Gastrocnemius medialis (tissue), 4 donors: ENCODE data around the gene PRELID1. TPM values are rescaled to one million over a fixed set of nuclear protein-coding genes. Genes with fewer than 3 reads are reported as not detected.
"Not testable (repeated sequence)": the region's sequence is repeated elsewhere in the genome, so short reads cannot be mapped to it uniquely, and the experiment has no call there.

Experiments
- ATAC-seq, 2 donors: fragments of 150-250 bp; one replicate each; pipeline ENCODE4 v1.9.1; 2016
- DNase-seq, 2 donors: peaks; one replicate each; pipeline ENCODE4 v3.0.0-alpha.2; 2019
- H3K27ac ChIP-seq, 4 donors: fragments of 200-600 bp; sonication (generic); 1 replicate in 1 of 4; 2 replicates in 3 of 4; pipeline ENCODE4 v1.5.1; 2016 to 2018; ENCODE audit warnings: mild to moderate bottlenecking in 2 of 4, moderate library complexity in 1 of 4
- H3K27me3 ChIP-seq, 3 donors: fragments of 200-600 bp; sonication (generic) in 2 of 3; 1 replicate in 1 of 3; 2 replicates in 2 of 3; pipeline versions ENCODE4 v1.5.1 to v1.6.0; 2016 to 2019; ENCODE audit warnings: mild to moderate bottlenecking in 1 of 3, moderate library complexity in 1 of 3
- H3K36me3 ChIP-seq, 2 donors: fragments of 200-600 bp; sonication (generic) in 1 of 2; one replicate each; pipeline ENCODE4 v1.5.1; 2017 to 2018
- H3K4me1 ChIP-seq, 2 donors: fragments of 200-600 bp; sonication (generic) in 1 of 2; one replicate each; pipeline ENCODE4 v1.5.1; 2016 to 2017; ENCODE audit warnings: mild to moderate bottlenecking in 2 of 2
- H3K4me3 ChIP-seq, 4 donors: fragments of 200-600 bp; sonication (generic) in 3 of 4; 1 replicate in 1 of 4; 2 replicates in 3 of 4; pipeline ENCODE4 v1.5.1; 2016 to 2019; ENCODE audit warnings: mild to moderate bottlenecking in 2 of 4
- H3K9me3 ChIP-seq, 3 donors: fragments of 200-600 bp; sonication (generic) in 2 of 3; 1 replicate in 1 of 3; 2 replicates in 2 of 3; pipeline ENCODE4 v1.5.1; 2016 to 2019
- POLR2A ChIP-seq, 2 donors: fragments of 450-650 bp; IDR thresholded peaks; one replicate each; pipeline ENCODE4 v1.6.1; 2017; ENCODE audit warnings: antibody characterized with exemption in 2 of 2, mild to moderate bottlenecking in 2 of 2, moderate library complexity in 2 of 2
- in situ Hi-C, 4 donors: fragments of 200-750 bp; cut with MboI; loops; one replicate each; pipeline versions ENCODE4 v1.15.0 to v1.8.0; 2017; ENCODE audit warnings: low sequenced_read_pairs in 4 of 4
- intact Hi-C: fragments of 100-400 bp; cut with DNase I; formaldehyde crosslinking; loops from one replicate; pipeline ENCODE4 v1.15.1; 2023; ENCODE audit warnings: low total_unique reads
- total RNA-seq, 4 donors: library from RNA; depleted of rRNA; stranded (reverse); fragments of >200 nt; gene quantifications; one replicate each; pipeline versions ENCODE4 v1.1.0 to v1.2.3, GENCODE V29; 2016
- TF ChIP-seq, protein P1 (sequence below), 5 experiments: fragments of 450-650 bp in 3 of 5; fragments of 200-600 bp in 2 of 5; sonication (generic) in 2 of 5; IDR thresholded peaks in 4 of 5; conservative IDR thresholded peaks in 1 of 5; 1 replicate in 4 of 5; 2 replicates in 1 of 5; pipeline ENCODE4 v1.5.1; 2016 to 2019; ENCODE audit warnings: antibody characterized with exemption in 5 of 5, mild to moderate bottlenecking in 3 of 5, moderate library complexity in 3 of 5

Gene PRELID1
- total RNA-seq, 4 donors from 2014 or later = 13.4 to 45.8 (median 28.2) TPM

DNA sequence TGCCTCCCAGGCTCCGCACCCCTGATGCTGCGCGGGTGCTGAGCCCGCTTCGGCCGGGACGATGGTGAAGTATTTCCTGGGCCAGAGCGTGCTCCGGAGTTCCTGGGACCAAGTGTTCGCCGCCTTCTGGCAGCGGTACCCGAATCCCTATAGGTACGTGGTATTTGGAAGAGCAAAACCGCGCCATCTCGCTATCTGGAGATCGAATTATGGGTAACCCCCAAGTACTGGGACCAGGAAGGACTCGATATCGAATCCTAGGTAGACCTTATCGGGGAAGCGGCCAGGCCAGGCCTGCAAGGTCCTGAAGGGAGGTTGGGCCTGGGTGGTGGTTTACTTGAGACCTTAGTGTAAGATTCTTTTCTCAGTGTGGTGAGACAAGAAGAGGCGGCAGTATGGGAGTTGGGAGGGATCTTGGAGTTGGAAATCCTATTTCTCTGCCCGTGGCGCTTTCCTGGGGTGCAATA, 359 bp downstream of the PRELID1 start:
- Histone ChIP-seq H3K27ac (peak overlapping the region; percentile 83 to 95 (median 92)), H3K4me3 (peak overlapping the region; percentile 84 to 99 (median 96)), H3K36me3 (peaks cover 0 to 22% of the 10 kb centered on the region in 2 donors), H3K9me3 (no peaks in the 10 kb centered on the region), H3K27me3 (no peaks in the 10 kb centered on the region), H3K4me1 (peaks cover 41 to 45% of the 10 kb centered on the region in 2 donors)
- ATAC-seq (peak; percentile 9 to 11), DNase-seq (no peak)
- TF ChIP-seq POLR2A (IDR thresholded peaks at IDR 0.05) = no peak
- TF ChIP-seq, protein P1, sequence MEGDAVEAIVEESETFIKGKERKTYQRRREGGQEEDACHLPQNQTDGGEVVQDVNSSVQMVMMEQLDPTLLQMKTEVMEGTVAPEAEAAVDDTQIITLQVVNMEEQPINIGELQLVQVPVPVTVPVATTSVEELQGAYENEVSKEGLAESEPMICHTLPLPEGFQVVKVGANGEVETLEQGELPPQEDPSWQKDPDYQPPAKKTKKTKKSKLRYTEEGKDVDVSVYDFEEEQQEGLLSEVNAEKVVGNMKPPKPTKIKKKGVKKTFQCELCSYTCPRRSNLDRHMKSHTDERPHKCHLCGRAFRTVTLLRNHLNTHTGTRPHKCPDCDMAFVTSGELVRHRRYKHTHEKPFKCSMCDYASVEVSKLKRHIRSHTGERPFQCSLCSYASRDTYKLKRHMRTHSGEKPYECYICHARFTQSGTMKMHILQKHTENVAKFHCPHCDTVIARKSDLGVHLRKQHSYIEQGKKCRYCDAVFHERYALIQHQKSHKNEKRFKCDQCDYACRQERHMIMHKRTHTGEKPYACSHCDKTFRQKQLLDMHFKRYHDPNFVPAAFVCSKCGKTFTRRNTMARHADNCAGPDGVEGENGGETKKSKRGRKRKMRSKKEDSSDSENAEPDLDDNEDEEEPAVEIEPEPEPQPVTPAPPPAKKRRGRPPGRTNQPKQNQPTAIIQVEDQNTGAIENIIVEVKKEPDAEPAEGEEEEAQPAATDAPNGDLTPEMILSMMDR (IDR thresholded peaks at IDR 0.05 in 4 of 5, conservative IDR thresholded peaks at IDR 0.05 in 1 of 5) = no peak
- intact Hi-C loops (loop anchor here (2.0 to 5.0 kb wide), 3 partner anchors 47 to 189 kb away; partner anchors contain the start of genes LMAN2 and NSD1), in situ Hi-C loops (loop anchor here in 1 of 4 donors (10.0 kb wide), 1 partner anchor 179 kb away; no protein-coding TSS in a partner anchor)

GRCh38 chr5:177304392-177305119, 957 bp downstream of the PRELID1 start:
- no peak for DNase-seq
- Histone ChIP-seq H3K36me3 (peaks cover 0 to 22% of the 10 kb centered on the region in 2 donors), H3K27me3 (no peaks in the 10 kb centered on the region), H3K4me3 (peak overlapping the region; percentile 84 to 99 (median 96)), H3K9me3 (no peaks in the 10 kb centered on the region), H3K4me1 (peaks cover 47 to 51% of the 10 kb centered on the region in 2 donors), H3K27ac (peak overlapping the region; percentile 83 to 95 (median 92))
- ATAC-seq = no peak
- intact Hi-C loops (loop anchor here (5.0 kb wide), 1 partner anchor 172 kb away; the partner anchor contains the start of gene NSD1), in situ Hi-C loops (loop anchor here in 1 of 4 donors (10.0 kb wide), 1 partner anchor 180 kb away; no protein-coding TSS in a partner anchor)
- TF ChIP-seq POLR2A (IDR thresholded peaks at IDR 0.05) = no peak
- TF ChIP-seq, protein P1 (IDR thresholded peaks at IDR 0.05 in 4 of 5, conservative IDR thresholded peaks at IDR 0.05 in 1 of 5) = no peak

DNA sequence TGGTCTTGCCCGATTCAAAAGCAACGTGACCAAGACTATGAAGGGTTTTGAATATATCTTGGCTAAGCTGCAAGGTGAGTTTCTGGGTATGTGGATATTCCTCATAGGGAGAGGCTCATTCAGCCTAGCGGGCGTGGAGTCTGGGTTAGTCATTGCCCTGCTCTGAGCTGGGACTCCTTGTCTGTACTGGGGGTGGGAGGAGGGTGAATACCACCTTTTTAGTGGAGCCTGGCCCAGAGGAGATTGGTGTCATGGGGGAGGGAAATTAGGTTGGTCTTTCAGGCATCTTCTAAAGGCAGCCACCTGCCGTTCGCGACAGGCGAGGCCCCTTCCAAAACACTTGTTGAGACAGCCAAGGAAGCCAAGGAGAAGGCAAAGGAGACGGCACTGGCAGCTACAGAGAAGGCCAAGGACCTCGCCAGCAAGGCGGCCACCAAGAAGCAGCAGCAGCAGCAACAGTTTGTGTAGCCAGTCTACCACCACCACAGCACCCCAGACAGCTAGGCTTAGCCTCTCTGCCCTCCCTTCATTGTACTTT, 2.6 kb downstream of the PRELID1 start:
- H3K9me3 ChIP-seq, H3K27me3 ChIP-seq, ATAC-seq, DNase-seq, intact Hi-C loops, H3K27ac ChIP-seq, H3K4me3 ChIP-seq: not testable (repeated sequence)
- H3K36me3 ChIP-seq = peaks cover 0 to 22% of the 10 kb centered on the region in 2 donors
- H3K4me1 ChIP-seq = peaks cover 41 to 47% of the 10 kb centered on the region in 2 donors
- in situ Hi-C loops = loop anchor here in 1 of 4 donors (10.0 kb wide), 1 partner anchor 181 kb away; no protein-coding TSS in a partner anchor

DNA sequence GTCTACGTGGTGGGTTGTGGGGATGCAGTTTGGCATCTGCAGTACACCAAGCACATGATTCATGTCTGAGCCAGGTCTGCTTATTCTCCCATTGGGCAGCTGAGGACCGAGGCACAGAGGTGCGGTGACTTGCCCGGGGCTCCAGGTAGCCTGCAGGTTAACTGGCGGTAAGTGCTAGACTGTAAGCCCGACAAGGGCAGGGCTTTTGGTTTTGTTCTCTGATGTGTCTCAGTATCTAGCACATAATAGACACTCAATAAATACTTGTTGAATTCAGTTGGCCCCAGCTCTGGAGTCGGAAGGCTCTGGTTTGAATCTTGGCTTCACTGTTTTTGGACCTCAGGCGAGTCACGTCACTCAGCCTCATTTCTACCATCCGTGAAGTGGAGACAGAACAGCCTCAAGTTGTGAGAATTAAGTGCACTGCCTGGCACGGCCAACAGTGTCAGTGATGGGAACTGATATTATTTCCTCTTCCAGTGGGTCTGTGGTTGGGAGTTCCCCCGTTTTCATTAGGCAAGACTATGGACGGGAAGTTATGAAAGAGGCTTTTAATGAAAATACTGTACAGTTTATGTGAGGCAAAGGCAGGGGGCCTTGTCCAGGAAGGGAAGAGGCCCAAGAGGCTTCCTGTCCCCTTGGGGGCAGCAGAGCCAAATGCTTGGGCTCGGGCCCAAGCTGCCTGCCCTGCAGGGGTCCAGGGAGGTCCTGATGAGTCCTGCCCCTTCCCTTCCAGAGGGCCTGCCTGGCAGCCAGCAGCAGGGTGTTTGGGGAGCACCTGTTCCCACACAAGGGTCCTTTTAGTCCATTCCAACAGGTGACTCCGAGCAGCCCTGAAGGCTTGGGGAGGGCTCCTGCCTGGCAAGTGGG, 3.3 kb downstream of the PRELID1 start:
- H3K36me3 ChIP-seq = peaks cover 0 to 22% of the 10 kb centered on the region in 2 donors
- intact Hi-C loops (no loop called here), in situ Hi-C loops (loop anchor here in 1 of 4 donors (10.0 kb wide), 1 partner anchor 182 kb away; no protein-coding TSS in a partner anchor)
- peaks cover 39 to 47% of the 10 kb centered on the region in 2 donors for H3K4me1 ChIP-seq
- no peak for TF ChIP-seq POLR2A (IDR thresholded peaks at IDR 0.05)
- TF ChIP-seq, protein P1 (IDR thresholded peaks at IDR 0.05 in 4 of 5, conservative IDR thresholded peaks at IDR 0.05 in 1 of 5) = no peak
- H3K27ac ChIP-seq = peak overlapping the region in 1 of 4 donors; percentile 6
- no peak for ATAC-seq
- H3K27me3 ChIP-seq = no peaks in the 10 kb centered on the region
- DNase-seq = no peak
- no peak overlapping the region for H3K4me3 ChIP-seq
- no peaks in the 10 kb centered on the region for H3K9me3 ChIP-seq
